ENCODE measurements around the gene FAM161B. TPM values are rescaled to one million over a fixed set of nuclear protein-coding genes. Genes with fewer than 3 reads are reported as not detected.
A peak's percentile ranks its signal among the peaks of the same experiment; 100 is the strongest.

FAM161B gene
- total and polyA plus RNA-seq, 2 of the 13 experiments (the other 11 are each of a cell fraction or from before 2014, with no cell fraction given) = 1.6 to 2.0 TPM

DNA sequence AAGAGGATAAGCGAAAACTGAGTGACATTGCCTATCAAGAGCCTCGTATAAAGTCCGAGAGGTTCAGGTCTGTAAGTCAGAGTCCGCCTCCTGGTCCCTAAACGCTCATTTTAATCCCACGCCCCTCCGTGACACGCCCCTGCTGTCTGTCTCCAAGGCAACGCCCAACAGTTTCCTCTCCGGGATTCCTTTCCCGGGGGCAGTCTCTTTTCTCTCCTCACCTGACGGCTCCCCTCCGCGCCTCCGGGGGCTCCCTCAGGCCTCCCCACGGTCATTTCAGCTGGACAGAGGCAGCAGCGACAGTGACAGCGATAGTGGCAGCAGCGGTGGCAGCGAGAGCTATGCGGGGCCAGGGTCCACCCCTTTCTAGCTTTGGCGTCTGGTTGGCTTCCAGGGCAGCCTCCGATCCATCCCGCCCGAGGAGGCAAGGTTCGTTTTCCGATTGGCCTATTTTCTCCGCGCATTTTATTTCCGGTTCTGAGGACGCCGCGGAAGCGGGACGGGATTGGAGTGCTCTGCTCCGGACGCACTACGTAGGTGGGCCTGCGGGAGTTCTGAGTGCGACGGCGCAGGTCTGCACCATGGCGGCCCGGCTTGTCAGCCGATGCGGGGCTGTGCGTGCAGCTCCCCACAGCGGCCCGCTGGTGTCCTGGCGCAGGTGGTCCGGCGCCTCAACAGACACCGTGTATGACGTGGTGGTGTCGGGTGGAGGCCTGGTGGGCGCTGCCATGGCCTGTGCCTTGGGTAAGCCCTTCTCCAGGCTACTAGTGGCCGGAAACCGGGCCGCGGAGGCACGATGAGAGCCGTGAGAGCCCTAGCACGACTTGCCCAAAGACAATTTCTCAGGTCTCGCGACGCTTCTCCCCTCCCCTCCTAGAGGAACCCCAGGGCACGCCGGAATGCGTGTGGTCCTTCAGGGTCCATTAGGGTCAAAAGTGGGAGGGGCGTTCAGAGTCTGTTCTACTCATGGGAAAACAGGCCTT lies at the start of gene FAM161B, which contains the start of gene COQ6 (continued):
- no peak for TF ChIP-seq PAF1 (CRISPR knock-in tag; IDR thresholded peaks at IDR 0.05)
- peak; percentile 89 for TF ChIP-seq NFYC (CRISPR knock-in tag; IDR thresholded peaks at IDR 0.05)
- TF ChIP-seq FOSL2 (CRISPR knock-in tag; IDR thresholded peaks at IDR 0.05) = peak; percentile 22
- TF ChIP-seq ZNF724P (CRISPR knock-in tag; IDR thresholded peaks at IDR 0.05; ENCODE audit: borderline replicate concordance) = no peak
- no peak for TF ChIP-seq ZBTB1 (CRISPR knock-in tag; IDR thresholded peaks at IDR 0.05; ENCODE audit: borderline replicate concordance)
- 0 out of 2 replicates have a peak, but pooled peaks have one; percentile 61 for TF ChIP-seq HMGXB3 (CRISPR knock-in tag; IDR thresholded peaks at IDR 0.05; ENCODE audit: borderline replicate concordance)
- TF ChIP-seq HNRNPLL (IDR thresholded peaks at IDR 0.05; ENCODE audit: low read depth, low read length, poor library complexity, severe bottlenecking) = peak; percentile 97
- no peak for TF ChIP-seq SOX13 (IDR thresholded peaks at IDR 0.05)
- peak in 1 of 2 experiments; percentile 41; a peak in 1 of 4 replicates for TF ChIP-seq SOX13 (CRISPR knock-in tag; conservative IDR thresholded peaks at IDR 0.05 in 1 of 2, IDR thresholded peaks at IDR 0.05 in 1 of 2)
- TF ChIP-seq ZSCAN20 (CRISPR knock-in tag; IDR thresholded peaks at IDR 0.05; ENCODE audit: borderline replicate concordance) = no peak
- TF ChIP-seq, protein P1, sequence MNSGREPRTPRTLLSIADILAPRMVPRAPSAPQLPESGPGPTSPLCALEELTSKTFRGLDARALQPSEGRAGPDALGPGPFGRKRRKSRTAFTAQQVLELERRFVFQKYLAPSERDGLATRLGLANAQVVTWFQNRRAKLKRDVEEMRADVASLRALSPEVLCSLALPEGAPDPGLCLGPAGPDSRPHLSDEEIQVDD (CRISPR knock-in tag; IDR thresholded peaks at IDR 0.05; ENCODE audit: borderline replicate concordance) = peak; percentile 70; the same call in 1 of the 2 replicates
- TF ChIP-seq ZNF713 (CRISPR knock-in tag; IDR thresholded peaks at IDR 0.05) = no peak
- peak; percentile 96 for TF ChIP-seq KDM2A (CRISPR knock-in tag; IDR thresholded peaks at IDR 0.05; ENCODE audit: borderline replicate concordance, low read depth)
- TF ChIP-seq MXD1 (CRISPR knock-in tag; IDR thresholded peaks at IDR 0.05) = peak; percentile 89
- peak; percentile 24; the same call in 1 of the 2 replicates for TF ChIP-seq ZNF275 (CRISPR knock-in tag; IDR thresholded peaks at IDR 0.05; ENCODE audit: borderline replicate concordance)

Measured in HepG2 (cell line).